UCSD-AML1 (cell line): ENCODE results near the gene NEIL3.

Source experiments
- DNase-seq: peaks from one replicate; lab custom pipeline; 2025; ENCODE audit not compliant: unreplicated experiment; lab: John Stamatoyannopoulos, UW

The NEIL3 gene

GRCh38 chr4:177408023-177408422, 98.3 kb downstream of the NEIL3 start:
- DNase-seq = no peak

DNA sequence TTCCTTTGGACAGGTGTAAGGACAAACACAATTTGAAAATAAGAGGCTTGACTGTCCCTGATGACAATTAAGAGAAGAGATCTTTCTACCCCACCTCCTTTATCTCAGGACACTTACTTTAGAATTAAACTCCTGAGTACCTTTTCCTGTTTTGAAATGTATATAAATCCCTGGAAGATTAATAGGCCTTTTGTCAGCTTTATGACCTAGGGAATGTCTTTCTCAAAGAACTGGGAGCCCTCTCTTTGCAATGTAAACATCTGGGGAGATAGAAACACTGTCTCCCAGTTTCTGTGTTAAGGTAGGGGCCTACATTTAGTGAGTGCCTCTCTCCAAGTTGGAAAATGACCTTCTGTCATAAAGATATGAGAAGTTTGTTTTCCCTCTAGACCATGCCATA, 100.9 kb downstream of the NEIL3 start:
- no peak for DNase-seq

DNA sequence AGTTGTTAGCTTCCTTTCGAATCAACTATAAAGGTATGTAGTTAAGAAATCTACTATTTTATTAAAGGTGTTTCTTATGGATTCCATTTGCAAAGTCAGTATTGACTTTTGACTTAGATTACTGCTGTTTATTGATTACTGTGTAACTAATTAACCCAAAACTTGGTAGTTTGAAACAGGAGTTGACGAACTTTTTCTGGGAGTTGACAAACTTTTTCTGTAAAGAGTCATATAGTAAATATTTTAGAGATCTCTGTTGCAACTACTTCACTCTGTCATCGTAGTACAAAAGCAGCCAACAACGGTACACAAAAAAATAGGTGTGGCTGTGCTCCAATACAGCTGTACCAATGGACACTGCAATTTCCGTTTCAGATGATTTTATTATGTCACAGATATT, 102.3 kb downstream of the NEIL3 start:
- no peak for DNase-seq
